Activated CD8-positive, alpha-beta memory T cell treated with anti-CD3 and anti-CD28 coated beads, Interleukin-2, amount 50 U/mL, for 48 hours (primary cell): ENCODE results near the gene SARDH.

Experiments used
- DNase-seq: peaks from one replicate; pipeline ENCODE4 v3.0.0-alpha.2; 2020

Gene SARDH

DNA sequence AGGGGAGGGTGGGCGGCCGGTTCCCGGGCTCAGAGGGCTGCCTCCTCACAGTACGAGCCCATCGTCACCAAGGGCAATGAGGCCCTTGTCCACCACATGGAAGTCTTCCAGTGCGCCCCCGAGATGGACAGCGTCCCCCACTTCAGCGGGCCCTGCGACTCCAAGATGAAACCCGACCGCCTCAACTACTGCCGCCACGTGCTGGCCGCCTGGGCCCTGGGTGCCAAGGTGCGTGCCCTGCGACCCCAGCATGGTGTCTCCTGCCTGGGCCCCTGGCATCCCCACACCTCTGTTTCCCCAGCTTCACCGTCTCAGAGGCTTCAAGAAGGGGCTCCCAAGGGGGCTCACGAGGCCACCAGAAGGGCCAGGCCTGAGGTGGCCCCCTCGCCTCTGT is 94.8 kb downstream of the SARDH start:
- DNase-seq = no peak

DNA sequence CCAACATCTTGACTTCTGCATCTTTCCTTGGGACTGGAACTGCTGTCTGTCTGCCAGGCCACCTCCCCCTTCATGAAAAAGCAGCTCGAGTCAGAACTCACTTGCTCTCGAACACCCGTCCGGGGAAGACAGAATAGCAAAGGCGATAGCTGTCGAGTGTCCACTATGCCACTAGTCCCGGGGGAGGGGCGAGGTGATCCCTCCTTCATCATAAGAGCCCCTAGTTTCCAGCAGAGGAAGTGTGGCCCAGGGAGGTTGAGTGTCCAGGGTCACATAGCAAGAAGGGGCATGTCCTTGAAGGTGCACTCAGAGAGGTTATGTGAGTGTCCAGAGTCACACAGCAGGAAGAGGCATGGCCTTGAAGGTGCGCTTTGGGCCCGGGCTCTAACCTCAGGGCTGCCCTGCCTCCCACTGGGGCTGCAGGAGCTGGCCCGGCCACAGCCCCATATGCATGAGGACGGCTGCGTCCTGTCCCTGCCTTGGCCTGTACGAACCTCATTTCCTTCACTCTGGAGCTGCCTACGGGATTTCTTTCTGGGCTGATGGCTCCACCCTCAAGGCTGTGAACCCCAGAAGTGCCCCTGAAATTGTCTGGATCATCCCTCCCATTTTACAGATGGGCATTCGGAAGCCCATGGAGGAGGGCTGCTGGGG is 95.3 kb downstream of the SARDH start:
- no peak for DNase-seq

DNA sequence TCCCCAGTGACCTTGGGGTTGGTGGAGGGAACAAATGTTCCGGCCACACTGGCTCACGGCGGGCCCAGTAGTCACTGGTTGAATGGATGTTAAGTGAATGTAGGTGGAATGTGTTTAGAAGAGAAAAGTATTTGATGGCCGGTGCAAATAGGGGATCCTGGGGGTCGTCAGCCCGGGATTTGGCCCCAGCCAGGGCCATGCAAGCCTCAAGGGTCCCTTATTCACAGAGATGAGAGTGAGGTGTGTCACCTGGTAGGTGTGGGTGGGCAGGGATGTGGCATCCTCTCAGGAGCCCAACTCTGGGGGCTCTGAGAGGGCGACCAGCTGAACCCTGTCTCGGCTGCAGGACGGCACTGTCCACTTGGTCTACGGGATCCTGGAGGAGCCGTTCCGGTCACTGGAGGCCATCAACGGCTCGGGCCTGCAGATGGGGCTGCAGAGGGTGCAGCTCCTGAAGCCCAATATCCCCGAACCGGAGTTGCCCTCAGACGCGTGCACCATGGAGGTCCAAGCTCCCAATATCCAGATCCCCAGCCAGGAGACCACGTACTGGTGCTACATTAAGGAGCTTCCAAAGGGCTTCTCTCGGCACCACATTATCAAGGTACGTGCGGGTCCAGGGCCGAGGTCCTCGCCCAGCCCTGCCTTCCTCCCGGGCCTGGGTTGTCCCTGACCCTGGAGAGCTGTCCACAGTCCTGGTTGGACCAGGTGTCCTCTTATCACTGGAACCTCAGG is 96.1 kb downstream of the SARDH start:
- DNase-seq = no peak

DNA sequence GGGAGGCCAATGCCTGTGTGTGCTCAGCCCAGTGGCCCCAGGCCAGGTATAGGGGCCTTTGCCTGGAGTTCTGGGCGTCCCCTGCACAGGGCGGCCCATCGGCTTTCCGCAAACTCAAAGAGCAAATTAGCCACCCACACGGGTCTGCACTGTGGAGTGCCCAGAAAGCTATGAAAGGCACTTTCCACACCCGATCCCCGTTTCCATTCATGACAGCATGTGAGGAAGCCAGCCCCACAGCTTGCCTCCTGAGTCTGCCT is 96.8 kb downstream of the SARDH start:
- no peak for DNase-seq

DNA sequence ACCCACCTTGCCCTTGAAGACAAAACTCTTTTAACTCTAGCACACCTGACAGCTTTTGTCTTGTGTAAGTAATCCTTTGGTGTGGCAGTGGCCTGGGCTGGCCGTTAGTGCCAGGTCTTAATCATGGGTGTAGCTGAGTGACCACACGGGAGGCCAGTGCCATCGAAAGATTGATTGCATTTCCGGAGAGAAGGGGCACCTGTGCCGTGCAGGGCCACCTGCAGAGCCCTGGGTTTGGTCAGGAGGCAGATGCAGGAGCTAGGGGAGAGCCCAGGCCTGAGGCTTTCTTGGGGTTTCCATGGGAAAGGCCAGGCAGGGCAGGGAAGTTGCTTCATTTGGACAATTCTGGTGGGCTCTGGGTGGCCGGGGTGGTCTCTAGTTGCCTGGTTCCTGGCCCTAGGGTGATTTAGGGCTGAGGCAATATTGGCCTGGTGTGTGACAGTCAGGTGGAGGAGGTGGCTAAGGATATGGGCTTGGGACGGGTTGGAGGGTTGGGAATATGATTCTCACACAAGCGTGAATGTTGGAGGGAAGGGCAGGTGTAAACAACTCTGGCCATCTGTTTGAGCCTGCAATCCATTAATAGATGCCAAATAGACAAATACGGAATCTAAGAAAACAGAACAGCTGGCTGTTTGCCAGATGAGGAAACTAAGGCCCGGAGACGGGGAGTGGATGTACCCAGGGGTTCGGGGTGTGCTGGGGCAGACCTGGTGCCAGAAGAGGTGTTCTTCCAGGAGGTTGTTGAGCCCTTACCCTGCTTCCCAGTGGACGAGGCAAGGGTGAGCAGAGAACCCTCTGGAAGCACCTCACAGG is 97.4 kb downstream of the SARDH start:
- no peak for DNase-seq

DNA sequence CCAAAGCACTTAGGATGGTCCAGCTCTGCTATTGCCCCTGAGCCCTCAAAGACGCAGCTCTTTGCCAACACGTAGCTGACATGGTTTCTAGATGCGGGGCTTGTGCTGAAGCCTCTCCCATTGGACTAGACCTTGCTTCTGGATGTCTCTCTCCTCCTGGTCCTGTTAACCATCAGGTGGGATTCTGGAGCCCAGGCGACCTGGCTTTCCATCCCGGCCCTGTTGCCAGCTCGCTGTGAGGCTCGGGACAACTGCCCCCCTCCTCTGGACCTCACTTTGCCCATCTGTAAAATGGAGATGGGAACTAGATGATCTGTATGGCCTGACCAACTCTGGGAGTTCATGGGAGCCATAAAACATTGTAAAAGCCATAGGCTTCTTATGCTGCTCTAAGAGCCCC is 98.0 kb downstream of the SARDH start:
- no peak for DNase-seq

DNA sequence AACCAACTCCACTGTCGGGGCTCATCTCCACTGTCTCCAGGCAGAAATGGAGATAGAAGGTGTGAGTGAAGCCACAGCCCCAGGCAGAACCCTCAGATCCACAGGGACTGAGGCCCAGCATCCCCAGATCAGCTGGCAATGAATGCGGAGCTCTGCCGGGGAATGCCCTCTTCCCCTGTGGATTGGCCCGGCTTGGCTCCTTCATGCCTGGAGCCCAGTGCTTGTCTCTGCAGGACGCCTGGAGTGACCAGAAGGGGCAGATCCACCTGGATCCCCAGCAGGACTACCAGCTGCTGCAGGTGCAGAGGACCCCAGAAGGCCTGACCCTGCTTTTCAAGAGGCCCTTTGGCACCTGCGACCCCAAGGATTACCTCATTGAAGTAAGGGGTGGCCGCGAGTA is 98.5 kb downstream of the SARDH start:
- no peak for DNase-seq

DNA sequence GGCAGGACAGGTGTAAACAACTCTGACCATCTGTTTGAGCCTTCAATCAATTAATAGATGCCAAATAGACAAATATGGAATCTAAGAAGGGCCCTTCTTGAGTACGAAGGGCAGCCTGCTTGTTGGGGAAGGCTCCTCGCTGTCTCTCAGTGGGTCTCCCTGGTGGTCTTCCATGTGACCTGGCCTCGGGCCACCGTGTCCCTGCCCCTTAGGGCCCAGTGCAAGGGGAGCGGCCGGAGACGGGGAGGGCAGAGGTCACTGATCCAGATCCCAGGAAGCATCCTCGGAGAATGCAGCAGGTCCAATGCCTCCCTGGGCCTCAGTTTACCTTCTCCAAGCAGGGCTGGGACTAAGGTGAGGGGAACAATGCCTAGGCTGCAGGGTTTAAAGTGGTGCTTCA is 99.4 kb downstream of the SARDH start:
- no peak for DNase-seq

DNA sequence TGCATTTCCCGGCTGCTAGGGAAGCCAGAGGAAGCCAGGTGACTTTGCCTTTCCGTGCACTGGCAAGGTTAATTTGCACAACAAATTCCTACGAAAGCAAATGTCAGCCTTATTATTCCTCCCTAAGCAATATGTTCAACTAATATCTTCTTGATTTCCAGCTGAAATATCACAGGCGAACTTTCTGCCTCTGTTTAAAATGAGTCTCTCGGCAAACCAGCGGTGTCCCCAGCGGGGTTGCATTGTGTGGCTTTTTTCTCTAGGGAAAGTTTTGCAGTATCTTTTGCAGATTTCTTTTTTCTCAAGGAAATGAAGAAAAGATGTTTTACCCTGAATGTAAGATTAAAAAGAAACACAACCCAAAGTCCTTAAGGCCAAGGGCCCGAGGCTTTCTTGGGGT is 100.1 kb downstream of the SARDH start:
- no peak for DNase-seq

DNA sequence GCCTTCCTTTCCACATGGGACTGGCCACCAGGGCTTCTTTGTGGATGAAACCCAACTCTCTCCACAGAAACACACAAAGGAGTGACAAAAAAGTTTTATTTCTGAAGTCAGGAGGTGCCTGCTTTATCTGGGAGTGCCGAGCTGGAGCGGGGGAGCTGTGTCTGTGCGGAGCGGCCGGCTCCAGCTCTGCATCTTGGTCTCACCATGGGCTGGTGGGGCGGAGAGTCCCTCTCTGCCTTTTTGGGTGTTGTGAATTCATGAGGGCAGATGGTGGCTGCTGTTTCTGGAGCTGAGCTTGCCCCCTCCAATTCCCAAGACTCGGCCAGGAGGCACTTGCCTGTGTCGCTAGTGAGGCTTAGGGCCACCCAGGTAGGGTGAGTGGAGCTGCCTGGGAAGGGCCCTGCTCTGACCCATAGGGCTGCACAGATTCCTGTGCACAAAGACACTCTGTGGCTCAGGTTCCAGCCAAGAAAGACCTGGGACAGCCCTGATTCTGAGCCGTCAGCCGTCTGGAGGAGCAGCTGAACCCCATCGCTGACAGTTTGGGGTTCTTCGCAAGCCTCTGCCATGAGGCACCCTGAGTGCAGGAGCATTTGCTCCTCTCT is 100.6 kb downstream of the SARDH start:
- DNase-seq = no peak

DNA sequence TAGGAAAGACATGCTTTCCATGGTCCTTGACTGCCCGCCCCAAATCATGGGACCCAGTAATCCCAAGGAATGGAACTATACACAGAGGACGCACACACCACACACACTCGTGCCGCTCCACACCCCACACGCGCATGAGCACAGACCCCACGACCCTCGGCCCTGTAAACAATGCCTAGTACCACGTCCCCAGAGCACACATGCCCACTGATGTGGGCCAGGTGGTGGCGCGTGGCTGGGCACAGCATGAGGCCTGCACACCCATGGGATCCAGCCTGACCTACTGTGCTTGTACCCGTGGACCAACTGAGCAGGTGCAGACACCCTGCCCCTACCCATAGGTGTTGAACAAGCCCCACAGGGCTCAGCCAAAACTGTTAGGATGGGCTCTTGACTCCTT is 101.2 kb downstream of the SARDH start:
- no peak for DNase-seq

DNA sequence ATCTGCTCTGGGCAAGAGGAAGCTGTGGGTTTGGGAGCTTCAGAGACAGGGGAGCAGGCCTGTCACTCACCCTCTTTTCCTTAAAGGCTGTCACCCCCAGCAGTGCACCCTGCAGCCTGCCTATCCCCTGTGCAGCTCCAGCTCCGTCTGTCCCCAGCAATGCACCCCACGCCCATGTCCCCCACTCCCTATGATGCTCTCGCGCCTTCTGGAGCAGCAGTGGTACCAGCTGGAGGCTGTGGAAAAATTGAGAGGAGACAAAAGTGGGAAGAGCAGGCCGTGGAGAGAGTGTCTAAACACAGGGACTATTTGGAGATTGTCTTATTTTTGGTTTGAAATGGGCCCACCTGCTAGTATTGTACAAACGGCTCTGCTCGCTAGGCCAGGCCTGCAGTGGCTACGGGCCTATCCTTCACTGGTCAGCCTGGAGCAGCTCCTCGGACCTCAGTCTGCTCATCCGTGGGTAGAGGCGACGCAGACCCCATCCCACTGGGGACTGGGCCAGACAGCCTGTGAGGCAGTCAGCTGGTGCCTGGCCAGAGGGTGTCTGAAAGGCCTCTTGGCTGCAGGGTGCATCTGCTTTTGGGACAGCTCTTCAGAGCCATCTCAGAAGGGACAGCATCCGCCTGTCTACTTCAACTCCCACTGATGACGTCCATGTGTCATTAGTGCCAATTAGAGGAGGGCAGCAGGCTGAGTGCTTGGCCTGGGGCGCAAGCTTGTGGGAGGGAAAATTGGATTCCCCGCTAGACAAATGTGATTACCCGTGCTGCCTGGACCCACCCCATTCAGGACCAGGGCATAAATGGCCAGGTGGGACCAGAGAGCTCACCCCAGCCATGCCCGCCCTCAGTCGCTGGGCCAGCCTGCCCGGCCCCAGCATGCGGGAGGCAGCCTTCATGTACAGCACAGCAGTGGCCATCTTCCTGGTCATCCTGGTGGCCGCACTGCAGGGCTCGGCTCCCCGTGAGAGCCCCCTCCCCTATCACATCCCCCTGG is 102.3 kb downstream of the SARDH start, which contains the start of gene DBH:
DBH (plus strand) TSS at position 831 of the 999 bp plus-strand sequence; CDS start at position 840, 9 bp downstream.
- DNase-seq = no peak

DNA sequence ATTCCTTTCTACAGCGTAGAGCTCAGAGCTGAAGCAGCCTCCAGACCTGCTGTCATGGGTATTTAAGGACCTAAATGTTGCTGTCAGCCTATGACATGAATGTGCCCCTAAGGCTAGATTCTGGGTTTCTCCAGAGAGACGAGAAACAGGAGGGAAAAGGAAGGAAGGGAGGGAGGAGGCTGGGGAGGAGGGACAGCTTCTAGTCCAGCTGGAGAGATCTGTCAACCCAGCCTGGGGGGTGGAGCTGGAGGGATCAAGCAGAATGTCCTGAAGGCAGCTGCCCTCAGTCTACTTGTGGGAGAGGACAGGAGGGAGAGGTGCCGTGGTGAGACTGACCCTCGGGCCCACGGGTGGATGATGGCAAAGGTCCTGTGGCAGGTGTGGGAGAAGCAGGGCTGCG is 103.1 kb downstream of the SARDH start:
- DNase-seq = no peak

DNA sequence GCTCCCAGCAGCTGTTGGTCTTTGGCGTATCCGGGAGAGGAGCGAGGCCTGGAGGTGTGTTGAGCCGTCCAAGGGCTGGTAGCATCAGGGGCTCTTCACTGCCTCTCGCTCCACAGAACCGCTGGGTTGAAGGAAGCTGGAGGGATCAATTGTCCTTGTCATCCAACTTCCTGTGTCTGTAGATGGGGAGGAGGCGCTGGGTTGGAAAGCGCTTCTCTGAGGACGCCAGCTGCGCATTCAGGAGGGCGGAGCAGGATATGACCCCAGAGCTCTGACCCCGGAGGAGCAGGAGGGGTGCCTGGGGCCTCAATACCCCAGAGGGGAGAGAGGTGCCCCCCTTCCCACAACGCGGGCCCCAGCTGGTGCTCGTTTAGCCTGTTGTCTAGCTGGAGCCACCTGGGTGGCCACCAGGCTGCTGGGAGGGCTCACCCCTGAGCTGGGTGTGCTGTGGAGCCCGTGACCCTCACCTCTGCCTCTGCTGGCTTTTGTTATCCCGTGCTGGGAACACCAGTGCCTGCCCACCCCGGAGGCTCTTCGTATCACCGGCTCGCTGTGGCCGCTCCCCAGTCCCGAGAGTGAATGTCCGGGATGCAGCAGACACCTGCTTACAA is 104.0 kb downstream of the SARDH start:
- no peak for DNase-seq

DNA sequence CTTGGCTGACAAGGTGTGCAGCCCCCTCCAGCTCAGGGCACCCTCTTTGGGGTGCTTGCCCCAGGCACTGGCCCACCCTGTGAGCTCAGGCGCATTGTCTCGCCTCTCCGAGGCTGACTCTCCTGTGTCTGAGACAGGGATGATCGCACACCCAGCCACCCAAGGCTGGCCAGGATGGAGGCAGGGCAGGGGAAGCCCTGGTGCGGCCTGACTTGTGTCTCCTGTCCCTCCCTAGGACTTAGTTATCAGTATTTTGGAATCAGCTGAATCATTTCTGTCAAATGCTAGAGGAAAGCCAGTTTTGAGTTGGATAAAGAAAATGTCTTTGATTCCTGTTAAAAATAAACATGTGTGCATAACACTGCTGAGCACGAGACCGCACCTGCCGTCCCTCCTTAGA is 104.5 kb downstream of the SARDH start:
- DNase-seq = no peak

DNA sequence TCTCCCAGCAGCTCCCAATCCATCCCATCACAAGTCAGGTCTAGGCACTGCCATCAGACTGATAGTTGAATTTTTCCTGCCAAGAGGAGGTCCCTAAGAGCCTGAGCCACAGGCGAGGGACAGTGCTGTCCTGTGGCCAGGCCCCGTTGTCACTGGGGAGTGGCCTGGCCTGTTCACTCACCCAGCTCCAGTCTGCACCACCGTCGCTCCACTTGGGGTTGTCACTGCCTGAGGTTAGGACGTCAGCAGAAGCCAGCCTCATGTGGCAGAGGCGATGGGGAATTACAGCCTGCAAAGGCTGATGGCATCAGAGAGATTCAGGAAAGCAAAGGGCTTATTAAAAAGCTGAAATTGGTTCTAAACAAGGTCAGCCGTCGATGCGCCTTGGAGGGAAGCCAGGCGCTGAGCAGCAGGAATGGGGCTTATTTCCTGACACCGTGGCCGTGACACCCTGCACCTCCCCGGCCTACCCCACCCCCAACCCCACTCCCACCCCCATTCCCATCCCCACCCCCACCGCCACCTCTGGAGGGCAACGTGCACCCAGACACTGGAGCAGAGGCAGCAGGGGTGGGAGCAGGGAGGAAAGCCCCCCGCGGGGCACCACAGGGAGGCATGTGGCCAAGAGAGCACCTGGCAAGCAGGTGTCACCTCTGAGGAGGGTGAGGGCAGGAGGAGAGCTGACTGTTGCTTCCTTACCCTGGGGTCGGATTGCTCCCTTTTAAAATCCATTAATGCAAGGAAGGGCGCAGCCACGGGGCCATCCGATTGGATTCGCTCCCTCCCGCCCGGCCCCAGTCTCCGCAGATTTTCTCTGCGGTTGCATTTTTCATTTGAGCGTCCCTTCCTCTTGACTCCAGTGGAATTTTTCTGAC is 105.1 kb downstream of the SARDH start:
- DNase-seq = no peak

DNA sequence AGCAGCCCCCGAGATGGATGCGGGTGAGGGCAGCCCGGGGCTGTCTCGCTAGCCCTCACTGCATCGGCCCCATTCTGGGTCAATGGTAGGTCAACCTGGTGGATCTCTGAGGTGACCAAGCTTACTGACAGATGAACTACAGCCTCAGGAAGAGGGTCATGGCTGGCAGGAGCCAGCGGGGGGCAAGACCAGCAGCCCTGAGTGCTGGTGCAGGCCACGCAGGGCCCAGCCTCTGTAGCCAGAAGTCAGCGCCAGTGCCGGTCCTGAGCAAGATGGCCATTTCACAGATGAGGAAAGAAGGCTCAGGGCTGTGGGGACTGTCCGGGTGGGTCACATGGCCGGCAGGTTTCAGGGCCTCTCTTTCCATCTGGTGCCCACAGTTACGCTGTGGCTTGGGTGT is 107.0 kb downstream of the SARDH start:
- no peak for DNase-seq

DNA sequence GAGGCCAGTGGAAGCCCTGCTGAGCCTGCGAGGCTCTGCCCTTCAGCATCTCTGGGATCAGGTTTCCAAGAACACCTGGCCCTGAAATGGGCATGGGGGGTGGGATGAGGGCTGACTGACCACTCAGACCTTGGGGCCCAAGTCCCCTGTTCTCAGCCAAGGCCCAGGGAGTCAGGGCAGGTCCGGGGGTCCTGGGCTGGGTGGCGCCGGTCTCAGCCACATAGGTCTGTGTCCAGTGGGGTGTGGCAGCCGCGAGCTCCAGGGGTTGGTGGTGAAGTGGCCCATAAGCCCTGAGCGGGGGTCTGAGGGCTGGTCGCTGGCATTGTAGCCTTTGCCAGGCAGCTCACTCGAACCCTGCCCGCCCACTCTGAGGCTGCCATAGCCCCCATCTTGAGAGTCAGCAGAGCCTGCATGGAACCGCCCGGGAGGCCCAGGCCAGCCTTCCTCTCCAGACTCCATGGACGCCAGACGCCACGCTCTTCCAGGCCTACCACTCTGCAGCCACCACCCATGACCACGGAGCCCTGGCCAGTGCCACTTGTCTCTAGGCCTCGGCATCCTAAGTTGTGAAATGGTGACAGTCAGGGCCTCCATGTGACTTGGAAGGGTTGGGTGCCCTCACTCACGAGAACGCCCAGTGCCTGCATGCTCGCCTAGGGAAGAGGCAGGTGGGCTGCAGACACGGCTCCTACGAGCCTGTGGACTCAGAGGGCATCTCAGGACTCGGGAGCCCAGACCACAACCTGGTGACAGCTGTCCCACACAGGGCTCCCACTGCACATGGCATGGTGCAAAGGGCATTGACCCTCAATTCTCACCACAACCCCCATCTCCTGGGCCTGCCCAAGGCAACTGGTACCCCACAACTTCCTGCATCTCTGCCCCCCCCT is 108.7 kb downstream of the SARDH start:
- no peak for DNase-seq

DNA sequence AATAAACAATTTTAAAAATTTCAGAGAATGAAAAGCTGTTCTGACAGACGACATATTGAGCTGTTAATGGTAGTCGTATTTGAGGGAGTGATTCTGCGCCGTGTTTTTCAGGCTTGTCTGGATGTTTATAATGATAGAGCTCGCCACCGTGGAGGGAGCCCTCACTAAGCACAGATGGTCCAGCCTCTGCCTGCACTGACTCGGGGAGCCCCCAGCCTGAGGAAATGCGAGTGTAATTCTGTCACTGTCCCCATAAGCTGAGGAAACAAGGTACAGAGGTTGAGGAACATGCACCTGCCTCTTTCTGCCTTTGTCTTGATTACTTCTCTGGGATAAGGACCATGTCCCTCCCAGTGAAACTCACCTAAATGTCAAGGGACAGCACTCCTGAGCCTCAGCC is 109.4 kb downstream of the SARDH start:
- no peak for DNase-seq

DNA sequence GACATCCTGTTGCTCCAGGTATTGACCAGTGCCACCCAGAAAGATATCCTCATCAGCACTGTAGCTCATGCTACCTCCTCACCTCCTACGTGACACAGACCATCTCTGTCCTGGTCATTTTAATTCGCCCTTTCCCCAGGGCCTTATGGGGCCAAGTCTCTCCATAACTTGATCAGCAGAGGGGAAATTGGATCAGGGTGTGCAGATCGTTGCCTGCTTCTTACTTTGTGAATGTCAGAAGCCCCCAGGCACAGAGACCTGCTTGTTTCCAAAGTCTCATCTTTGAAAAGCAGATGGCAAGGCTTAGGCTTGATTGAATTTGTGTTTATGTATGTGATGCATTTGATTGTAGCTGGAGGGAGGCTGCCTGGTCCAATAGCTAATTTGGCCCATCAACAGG is 110.8 kb downstream of the SARDH start:
- no peak for DNase-seq
